ENCODE measurements around the gene ATXN2. TPM values are rescaled to one million over a fixed set of nuclear protein-coding genes. Genes with fewer than 3 reads are reported as not detected.

ATXN2 gene
- total RNA-seq, 3 donors from 2014 or later, result 49.9 to 82.5 (median 55.4) TPM

DNA sequence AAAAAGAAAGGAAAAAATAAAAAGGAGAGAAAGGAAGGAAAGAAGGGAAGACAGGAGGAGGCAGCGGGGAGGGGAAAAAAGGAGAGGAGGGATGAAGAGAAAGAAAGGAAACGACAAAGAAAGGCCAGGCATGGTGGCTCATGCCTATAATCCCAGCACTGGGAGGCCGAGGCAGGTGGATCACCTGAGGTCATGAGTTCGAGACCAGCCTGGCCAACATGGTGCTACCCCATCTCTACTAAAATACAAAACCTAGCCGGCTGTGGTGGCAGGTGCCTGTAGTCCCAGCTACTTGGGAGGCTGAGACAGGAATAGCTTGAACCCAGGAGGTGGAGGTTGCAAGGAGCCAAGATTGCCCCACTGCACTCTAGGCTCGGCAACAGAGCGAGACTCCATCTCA lies 18.4 kb downstream of the ATXN2 start:
- Histone ChIP-seq H3K4me1 (ENCODE audit: low read depth) (peaks cover 8% of the 10 kb centered on the region), H3K4me3 (no peak overlapping the region), H3K36me3 (ENCODE audit: low read depth) (no peaks in the 10 kb centered on the region), H3K9me3 (no peaks in the 10 kb centered on the region)
- intact Hi-C loops (cut with DNase I, micrococcal nuclease), result no loop called here
- DNase-seq, result no peak
- ATAC-seq, result no peak
- TF ChIP-seq, protein P1, sequence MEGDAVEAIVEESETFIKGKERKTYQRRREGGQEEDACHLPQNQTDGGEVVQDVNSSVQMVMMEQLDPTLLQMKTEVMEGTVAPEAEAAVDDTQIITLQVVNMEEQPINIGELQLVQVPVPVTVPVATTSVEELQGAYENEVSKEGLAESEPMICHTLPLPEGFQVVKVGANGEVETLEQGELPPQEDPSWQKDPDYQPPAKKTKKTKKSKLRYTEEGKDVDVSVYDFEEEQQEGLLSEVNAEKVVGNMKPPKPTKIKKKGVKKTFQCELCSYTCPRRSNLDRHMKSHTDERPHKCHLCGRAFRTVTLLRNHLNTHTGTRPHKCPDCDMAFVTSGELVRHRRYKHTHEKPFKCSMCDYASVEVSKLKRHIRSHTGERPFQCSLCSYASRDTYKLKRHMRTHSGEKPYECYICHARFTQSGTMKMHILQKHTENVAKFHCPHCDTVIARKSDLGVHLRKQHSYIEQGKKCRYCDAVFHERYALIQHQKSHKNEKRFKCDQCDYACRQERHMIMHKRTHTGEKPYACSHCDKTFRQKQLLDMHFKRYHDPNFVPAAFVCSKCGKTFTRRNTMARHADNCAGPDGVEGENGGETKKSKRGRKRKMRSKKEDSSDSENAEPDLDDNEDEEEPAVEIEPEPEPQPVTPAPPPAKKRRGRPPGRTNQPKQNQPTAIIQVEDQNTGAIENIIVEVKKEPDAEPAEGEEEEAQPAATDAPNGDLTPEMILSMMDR (IDR thresholded peaks at IDR 0.05), result no peak

DNA sequence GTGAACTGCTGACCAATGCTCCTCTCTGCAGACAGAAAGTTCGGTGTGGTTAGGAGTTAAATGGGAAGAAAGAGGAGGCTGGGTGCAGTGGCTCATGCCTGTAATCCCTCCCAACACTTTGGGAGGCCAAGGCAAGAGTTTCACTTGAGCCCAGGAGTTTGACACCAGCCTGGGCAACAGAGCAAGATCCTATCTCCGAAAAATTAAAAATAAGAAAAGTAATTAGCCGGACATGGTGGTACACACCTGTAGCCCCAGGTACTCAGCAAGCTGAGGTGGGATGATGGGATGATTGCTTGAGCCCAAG lies 19.0 kb downstream of the ATXN2 start:
- intact Hi-C loops (cut with DNase I, micrococcal nuclease), result no loop called here
- H3K4me1 ChIP-seq (ENCODE audit: low read depth), result peaks cover 5% of the 10 kb centered on the region
- H3K4me3 ChIP-seq, result no peak overlapping the region

DNA sequence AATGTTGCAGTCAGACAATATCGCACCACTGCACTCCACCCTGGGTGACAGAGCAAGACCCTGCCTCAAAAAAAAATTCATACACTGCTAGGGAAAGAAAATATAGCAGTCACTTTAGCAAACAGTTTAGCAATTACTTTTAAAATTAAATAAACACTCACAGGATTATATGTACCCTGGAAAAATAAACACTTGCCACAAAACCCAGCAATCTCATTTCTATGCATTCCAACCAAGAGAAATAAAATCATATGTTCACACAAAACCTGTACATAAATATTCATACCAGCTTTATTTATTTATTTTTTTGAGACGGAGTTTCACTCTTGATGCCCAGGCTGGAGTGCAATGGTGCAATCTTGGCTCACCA lies 20.2 kb downstream of the ATXN2 start:
- Histone ChIP-seq H3K36me3 (ENCODE audit: low read depth) (no peaks in the 10 kb centered on the region), H3K9me3 (no peaks in the 10 kb centered on the region), H3K4me1 (ENCODE audit: low read depth) (no peaks in the 10 kb centered on the region), H3K4me3 (no peak overlapping the region)
- intact Hi-C loops (cut with DNase I, micrococcal nuclease), result no loop called here
- DNase-seq, result no peak
- TF ChIP-seq, protein P1 (IDR thresholded peaks at IDR 0.05), result no peak
- no peak for ATAC-seq

More for the DNA sequence above, 19.0 kb downstream of the ATXN2 start:
- DNase-seq, result no peak
- TF ChIP-seq, protein P1 (IDR thresholded peaks at IDR 0.05), result no peak
- ATAC-seq, result no peak
- Histone ChIP-seq H3K9me3 (no peaks in the 10 kb centered on the region), H3K36me3 (ENCODE audit: low read depth) (no peaks in the 10 kb centered on the region)

DNA sequence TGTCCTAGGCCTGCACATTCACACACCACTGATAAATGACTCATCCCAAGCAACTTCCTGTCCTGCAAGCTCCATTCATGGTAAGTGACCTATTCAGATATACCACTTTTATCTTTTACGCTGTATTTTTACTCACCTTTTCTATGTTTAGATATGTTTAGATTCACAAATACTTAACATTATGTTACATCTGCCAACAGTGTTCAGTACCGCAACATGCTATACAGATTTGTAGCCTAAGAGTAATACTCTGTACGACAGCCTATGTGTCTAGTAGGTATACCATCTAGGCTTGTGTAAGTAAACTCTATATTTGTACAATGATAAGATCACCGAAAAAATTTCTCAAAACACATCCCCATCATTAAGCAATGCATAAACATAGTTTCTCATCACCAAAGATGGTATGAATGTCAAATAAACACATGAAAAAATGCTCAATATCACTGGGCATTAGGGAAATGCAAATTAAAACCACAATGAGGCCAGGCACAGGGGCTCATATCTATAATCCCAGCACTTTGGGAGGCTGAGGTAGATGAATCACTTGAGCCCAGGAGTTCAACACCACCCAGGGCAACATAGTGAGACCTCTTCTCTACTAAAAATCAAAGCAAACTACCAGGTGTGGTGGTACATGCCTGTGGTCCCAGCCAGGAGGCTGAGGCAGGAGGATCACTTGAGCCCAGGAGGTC lies 20.7 kb downstream of the ATXN2 start:
- peak; percentile 61 for ATAC-seq

DNA sequence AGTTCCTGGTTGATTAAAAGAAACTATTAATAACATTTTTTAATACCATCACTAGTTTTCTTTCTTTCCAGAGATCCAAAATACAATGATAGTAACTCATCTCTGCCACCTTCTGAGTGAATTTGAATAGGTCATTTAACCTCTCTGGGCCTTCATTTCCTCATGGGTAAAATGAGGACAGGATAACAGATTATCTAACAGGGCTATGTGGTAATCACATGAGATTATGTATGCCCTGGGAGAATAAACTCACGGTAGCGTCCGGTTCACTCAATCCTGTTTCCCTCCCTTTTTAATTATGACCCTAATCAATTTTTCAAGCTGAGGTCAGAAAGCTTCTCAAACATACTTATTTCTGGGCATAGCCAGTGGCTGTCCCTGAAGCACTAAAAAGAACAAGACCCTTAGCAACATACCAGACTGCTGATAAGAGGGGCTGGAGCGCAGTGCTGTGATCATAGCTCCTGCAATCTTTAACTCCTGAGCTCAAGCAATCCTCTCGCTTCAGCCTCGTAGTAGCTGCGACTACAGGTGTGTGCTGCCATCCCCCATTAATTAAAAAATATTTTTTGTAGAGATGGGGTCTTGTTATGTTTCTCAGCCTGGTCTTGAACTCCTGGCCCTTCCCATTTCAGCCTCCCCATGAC lies 24.2 kb downstream of the ATXN2 start:
- Histone ChIP-seq H3K36me3 (ENCODE audit: low read depth) (no peaks in the 10 kb centered on the region), H3K4me3 (no peak overlapping the region), H3K4me1 (ENCODE audit: low read depth) (no peaks in the 10 kb centered on the region), H3K9me3 (no peaks in the 10 kb centered on the region)
- TF ChIP-seq, protein P1 (IDR thresholded peaks at IDR 0.05), result no peak
- ATAC-seq (no peak), DNase-seq (no peak)
- intact Hi-C loops (cut with DNase I, micrococcal nuclease), result no loop called here

More for the DNA sequence above, 20.7 kb downstream of the ATXN2 start:
- TF ChIP-seq, protein P1 (IDR thresholded peaks at IDR 0.05), result no peak
- H3K4me3 ChIP-seq, result no peak overlapping the region
- H3K4me1 ChIP-seq (ENCODE audit: low read depth), result no peaks in the 10 kb centered on the region
- intact Hi-C loops (cut with DNase I, micrococcal nuclease), result no loop called here
- no peaks in the 10 kb centered on the region for H3K9me3 ChIP-seq
- no peaks in the 10 kb centered on the region for H3K36me3 ChIP-seq (ENCODE audit: low read depth)
- DNase-seq, result no peak

Measured in mucosa of descending colon (tissue), 3 donors.